ENCODE measurements around the gene RCL1. TPM values are rescaled to one million over a fixed set of nuclear protein-coding genes. Genes with fewer than 3 reads are reported as not detected.

Gene RCL1
- total and polyA plus RNA-seq, 8 donors, result 11.2 to 22.6 (median 18.2) TPM

- H3K36me3 ChIP-seq, result peaks cover 0 to 12% of the 10 kb centered on the region in 2 donors
- H3K4me3 ChIP-seq, result no peak overlapping the region
- no peak for TF ChIP-seq CTCF (IDR thresholded peaks at IDR 0.05)
- no peaks in the 10 kb centered on the region for H3K9me3 ChIP-seq
- no peaks in the 10 kb centered on the region for H3K27me3 ChIP-seq
- no peak overlapping the region for H3K27ac ChIP-seq
- ATAC-seq (no peak), DNase-seq (no peak)
- intact Hi-C loops (cut with DNase I), result no loop called here
- peaks cover 0 to 2% of the 10 kb centered on the region in 2 donors for H3K4me1 ChIP-seq
Observed at GRCh38 chr9:4860383-4860782, 67.6 kb downstream of the RCL1 start.

DNA sequence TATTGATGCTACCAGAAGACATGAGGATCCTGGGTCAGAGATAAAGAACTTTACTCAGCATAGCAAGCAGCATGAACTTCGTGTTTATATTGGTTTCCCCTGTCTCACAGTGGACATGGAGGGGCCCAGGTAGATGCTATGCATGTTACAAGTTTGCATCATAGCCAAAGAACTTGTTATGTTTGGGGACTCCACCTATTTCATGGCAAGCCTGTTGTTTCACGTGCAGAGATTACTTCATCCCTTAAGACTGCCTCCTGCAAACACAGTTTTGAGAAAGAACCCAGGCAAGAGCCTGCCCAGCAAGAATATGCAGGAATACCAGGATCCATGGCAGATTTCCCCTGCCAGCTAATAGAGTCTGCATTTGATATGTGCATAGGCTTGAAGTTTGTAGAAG lies 68.4 kb downstream of the RCL1 start:
- DNase-seq (no peak), ATAC-seq (no peak)
- Histone ChIP-seq H3K36me3 (peaks cover 0 to 12% of the 10 kb centered on the region in 2 donors), H3K9me3 (no peaks in the 10 kb centered on the region), H3K27ac (no peak overlapping the region), H3K27me3 (no peaks in the 10 kb centered on the region), H3K4me1 (no peaks in the 10 kb centered on the region), H3K4me3 (no peak overlapping the region)
- no peak for TF ChIP-seq CTCF (IDR thresholded peaks at IDR 0.05)
- intact Hi-C loops (cut with DNase I), result no loop called here

GRCh38 chr9:4861736-4862451 lies 69.2 kb downstream of the RCL1 start:
- Histone ChIP-seq H3K4me3 (no peak overlapping the region), H3K4me1 (no peaks in the 10 kb centered on the region), H3K27me3 (no peaks in the 10 kb centered on the region), H3K36me3 (peaks cover 0 to 12% of the 10 kb centered on the region in 2 donors), H3K27ac (no peak overlapping the region), H3K9me3 (no peaks in the 10 kb centered on the region)
- no peak for TF ChIP-seq CTCF (IDR thresholded peaks at IDR 0.05)
- ATAC-seq, result no peak
- DNase-seq, result no peak
- intact Hi-C loops (cut with DNase I), result no loop called here

DNA sequence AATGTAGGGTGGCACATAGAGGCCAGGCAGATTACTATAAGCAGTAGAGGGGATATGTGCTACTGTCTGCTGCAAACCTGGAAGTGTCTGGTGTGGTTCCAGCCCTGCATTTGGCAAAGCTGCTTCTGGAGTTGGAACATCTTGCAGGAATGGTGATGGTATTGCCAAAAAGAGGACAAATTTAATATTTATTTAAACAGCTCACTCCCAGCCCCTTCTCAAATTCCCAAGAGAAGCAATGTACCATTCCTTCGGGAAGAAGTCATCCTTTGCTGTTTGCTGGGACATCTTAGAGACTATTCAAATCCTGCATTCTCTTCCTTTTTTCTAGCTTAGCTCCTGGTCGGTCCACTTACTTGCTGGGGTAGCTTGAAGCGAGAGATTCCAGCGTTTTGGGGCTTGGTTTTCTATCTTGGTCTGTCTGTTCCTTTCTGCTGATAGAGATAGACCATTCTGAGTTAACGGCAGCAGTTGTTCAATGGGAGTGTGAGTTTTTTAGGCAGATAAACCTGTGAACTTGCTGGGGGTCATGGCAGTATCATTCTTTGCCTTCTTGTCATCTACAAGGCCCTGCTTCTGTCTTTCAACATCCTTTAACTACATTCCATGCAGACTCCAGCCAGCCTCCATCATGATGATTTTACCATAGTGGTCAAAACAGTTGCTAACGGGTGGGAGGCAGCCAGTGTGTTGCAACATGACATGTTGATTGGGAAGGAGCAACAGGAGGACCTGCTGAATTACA lies 69.9 kb downstream of the RCL1 start:
- H3K27ac ChIP-seq, result no peak overlapping the region
- peaks cover 0 to 12% of the 10 kb centered on the region in 2 donors for H3K36me3 ChIP-seq

More for the DNA sequence above, 69.9 kb downstream of the RCL1 start:
- Histone ChIP-seq H3K4me1 (no peaks in the 10 kb centered on the region), H3K9me3 (no peaks in the 10 kb centered on the region), H3K4me3 (no peak overlapping the region), H3K27me3 (no peaks in the 10 kb centered on the region)
- TF ChIP-seq CTCF (IDR thresholded peaks at IDR 0.05), result no peak
- no peak for DNase-seq
- intact Hi-C loops (cut with DNase I), result no loop called here
- ATAC-seq, result no peak
